LoVo (cell line): Measurements from ENCODE around the gene ZNF442.
"Not testable (repeated sequence)": the region's sequence is repeated elsewhere in the genome, so short reads cannot be mapped to it uniquely, and the experiment has no call there.

Source experiments
- DNase-seq: peaks from one replicate; pipeline ENCODE4 v3.0.0-alpha.2; 2016; ENCODE audit warnings: low spot score

ZNF442 gene

DNA sequence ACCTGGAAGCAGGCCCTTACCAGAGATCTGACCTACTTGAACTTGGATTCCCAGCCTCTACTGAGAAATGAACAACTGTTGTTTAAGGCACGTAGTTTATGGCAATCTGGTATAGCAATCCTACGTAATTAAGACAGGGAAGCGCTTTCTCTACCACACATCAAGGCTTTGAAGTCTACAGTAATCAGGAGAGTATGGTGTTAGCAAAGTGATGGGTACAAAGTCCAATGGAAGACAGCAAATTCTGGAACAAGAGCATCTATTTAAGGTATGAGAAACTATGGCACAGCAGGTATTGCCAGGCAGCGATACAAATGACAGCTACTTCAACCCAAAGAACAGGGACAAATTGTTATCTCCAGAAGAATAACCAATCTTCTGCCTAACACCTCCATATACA is 35.1 kb downstream of the ZNF442 start:
- no peak for DNase-seq

DNA sequence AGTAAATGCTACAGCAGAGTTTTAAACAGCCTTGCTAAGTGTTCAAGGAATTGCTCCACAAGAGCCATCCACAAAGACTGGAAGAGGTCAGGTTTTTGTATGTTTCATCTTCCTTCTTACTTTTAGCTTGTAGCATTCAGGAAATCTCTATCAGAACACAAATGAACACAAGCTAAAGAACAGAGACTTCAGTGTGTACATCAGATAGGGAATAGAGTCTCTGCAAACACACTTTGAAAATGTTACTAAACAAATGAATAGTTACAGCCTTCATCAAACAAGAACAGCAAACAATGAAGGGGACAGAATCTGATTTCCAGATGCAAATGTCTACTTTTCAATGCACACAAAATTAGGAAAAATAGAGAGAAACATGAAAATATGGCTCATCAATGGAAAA is 39.8 kb downstream of the ZNF442 start:
- no peak for DNase-seq

DNA sequence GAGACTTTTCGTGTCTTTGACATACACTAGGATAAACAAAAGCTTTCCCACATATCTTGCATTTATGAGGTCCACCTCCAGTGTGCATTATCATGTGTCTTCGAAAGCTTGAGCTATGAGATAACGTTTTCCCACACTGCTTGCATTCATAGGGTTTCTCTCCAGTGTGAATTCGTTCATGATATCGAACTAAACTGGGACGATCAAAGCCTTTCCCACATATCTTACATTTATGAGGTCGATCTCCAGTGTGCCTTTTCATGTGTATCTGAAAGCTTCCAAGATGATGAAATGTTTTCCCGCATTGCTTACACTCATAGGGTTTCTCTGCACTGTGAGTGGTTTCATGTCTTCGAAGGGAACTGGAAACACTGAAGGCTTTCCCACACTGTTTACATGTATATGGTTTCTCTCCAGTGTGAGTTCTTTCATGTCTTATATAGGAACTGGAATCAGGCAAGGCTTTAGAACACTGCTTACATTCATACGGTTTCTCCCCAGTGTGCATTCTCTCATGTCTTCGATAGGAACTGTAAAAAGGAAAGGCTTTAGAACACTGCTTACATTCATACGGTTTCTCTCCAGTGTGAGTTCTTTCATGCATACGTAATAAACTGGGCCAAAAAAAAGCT is 46.6 kb downstream of the ZNF442 start:
- no peak for DNase-seq

DNA sequence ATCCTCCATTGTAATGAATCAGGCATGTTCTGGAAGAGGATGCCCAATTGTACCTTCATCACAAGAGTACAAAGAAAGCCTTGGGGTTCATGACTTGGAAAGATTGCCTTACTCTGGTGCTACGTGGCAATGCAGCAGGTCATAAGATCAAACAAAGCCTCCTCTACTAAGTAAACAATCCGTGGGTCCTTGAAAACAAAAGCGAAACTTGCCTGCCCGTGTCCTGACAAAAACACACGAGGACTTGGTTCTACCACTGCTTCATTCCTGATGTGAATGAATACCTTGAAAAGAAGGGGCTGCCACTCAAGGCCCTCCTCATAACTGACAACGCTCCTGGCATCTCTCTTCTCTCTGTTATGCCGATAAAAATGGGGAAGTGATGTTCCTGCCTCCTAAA is 50.9 kb downstream of the ZNF442 start:
- DNase-seq: peak; percentile 31

DNA sequence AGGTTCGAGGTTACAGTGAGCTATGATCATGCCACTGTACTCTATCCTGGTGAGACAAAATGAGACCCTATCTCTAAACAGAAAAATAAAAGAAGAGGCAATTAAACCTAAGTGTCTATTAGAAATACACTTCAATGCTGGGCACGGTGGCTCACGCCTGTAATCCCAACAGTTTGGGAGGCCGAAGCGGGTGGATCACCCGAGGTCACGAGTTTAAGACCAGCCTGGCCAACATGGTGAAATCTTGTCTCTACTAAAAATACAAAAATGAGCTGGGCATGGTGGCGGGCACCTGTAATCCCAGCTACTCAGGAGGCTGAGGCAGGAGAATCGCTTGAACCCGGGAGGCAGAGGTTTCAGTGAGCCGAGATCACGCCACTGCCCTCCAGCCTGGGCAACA is 56.6 kb downstream of the ZNF442 start:
- DNase-seq: not testable (repeated sequence)
